Amygdala (tissue), 56 donors: ENCODE results near the gene IRF9.
A peak's percentile ranks its signal among the peaks of the same experiment; 100 is the strongest.
"Not testable (repeated sequence)": the region's sequence is repeated elsewhere in the genome, so short reads cannot be mapped to it uniquely, and the experiment has no call there.

Experiments
- DNase-seq, 56 donors: peaks; one replicate each; lab custom pipeline; 2025; lab: John Stamatoyannopoulos, UW

Gene IRF9

DNA sequence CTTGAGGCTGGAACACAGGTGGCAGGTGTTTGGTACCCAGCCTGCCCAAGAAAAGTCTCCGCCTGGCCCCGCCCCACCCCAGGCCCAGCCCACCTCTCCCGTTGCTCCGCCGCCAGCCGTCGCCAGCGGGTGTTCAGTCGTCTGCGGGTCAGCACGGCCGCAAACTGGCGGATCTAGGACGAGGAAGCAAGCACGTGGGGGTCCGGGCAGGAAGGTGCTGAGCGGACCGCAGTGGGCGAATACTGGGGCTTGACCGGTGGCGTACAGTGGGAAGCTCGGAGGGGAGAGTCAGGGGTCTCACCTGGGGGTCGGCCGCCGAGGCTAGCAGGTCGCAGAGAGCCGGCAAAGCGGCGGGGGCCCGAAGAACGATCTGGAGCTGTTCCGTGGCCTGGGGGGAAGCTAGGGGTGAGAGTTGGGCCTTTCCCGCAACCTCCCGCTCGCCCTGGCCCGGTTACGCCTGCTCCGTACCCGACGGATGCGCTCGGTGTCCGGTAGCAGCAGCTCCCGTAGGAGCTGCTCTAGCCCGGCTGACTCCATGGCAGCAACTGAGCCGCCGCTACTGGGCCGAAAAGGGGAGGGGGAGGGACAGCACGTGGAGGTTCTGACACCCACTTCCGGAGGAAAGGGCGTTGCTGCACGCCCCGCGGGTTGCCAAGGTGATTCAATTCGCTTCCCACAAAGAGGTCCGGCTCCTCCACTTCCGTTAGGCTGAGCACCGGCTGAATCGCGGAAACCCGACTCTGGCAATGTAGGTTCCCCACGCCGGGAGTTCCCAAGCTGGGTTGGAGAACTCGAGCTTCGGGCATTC lies 27.4 kb downstream of the IRF9 start, which contains the start of gene IPO4:
Gene IPO4 (minus strand): TSS at position 566 of the 808 bp plus-strand sequence. CDS start 29 bp downstream, at position 537.
- peak; percentile 68 to 97 (median 93) for DNase-seq

GRCh38 chr14:24189059-24189375 lies 28.0 kb downstream of the IRF9 start:
- DNase-seq: no peak

GRCh38 chr14:24189460-24189859 lies 28.4 kb downstream of the IRF9 start:
- no peak for DNase-seq

- DNase-seq: no peak
Observed at GRCh38 chr14:24190416-24190815, 29.4 kb downstream of the IRF9 start.

- no peak for DNase-seq
Observed at GRCh38 chr14:24192933-24193332, 31.9 kb downstream of the IRF9 start.

- DNase-seq: no peak
Observed at GRCh38 chr14:24194186-24194872, 33.3 kb downstream of the IRF9 start.

DNA sequence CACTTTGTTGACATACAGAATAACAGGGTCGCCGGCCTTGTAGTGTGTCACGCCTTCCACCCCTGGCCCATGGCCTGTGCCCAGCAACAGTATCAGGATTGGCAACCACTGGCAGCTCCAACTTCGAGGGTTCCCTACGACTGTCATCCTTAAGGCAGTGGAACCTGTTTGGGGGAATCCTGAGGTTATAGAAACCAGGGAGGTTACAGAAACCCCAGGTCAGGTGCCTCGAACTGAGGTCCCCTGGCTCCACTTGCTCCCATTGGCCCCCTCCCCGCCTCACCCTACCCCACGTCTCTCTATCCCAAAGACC lies 33.8 kb downstream of the IRF9 start:
- no peak for DNase-seq

DNA sequence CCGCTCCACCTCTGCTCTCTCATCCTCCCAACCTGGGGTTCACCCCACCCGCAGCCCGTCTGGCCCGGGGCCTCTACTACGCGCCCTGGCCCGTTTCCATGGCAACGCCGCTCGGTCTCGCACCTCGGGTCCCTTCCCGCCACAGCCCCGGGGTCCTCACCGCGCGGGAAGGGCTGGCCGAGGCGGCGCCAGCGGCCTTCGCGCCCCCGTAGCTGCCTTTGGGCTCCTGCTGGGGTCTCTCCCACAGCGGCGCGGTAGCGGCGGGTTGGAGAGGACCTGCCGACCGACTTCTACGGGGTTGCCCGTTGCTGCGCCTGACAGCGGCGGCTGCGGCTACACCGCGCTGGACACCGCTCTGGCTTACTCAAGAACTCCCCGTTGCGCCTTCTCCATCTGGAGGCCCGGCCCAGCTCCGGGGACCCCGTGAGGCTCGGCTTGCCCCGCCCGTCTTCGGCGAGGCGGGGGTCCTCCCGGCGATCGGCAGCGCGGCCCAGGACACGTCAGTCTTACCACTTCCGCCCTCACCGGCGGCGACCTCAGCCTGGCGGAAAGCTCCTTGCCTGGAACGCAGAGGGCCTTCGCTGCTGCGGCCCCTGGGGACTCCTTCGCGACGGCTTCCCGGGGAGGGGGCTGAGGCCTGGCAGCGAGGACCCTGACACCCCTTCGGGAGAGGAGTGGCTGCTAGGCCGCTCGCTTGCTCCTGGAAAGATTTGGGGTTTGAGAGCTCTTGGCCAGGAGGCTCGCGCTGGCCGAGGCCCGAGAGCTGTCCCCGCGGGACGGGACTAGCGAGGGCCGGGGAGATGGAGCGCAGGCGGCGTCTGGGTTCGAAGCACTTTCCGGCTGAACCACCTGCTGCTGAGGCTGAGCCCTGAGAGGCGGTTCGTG lies 34.4 kb downstream of the IRF9 start, which contains the start of gene TM9SF1:
Gene TM9SF1 (minus strand): TSS at position 256 of the 885 bp plus-strand sequence. CDS start 422 bp downstream, outside the sequence.
- peak; percentile 17 to 88 (median 74) for DNase-seq

GRCh38 chr14:24196071-24197055 lies 35.3 kb downstream of the IRF9 start:
- DNase-seq: peak in 1 of 56 donors; percentile 37

DNA sequence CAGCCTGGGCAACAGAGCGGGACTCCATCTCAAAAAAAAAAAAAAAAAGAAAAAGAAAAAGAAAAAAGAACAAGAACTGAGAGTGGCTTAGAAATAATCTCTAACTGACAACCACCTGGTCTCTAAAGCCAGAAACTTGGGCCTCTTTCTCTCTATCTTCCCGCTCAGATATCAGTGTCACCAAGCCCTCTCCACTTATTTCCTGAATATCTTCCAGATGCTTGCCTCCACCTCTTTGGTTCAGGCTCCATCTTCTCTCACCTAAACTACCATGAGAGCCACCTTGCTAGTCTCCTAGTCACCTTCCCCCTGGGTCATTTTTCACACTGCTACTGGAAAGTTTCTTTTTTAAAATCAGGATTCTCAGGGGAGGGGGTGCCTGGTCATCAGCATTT lies 36.0 kb downstream of the IRF9 start:
- no peak for DNase-seq

- no peak for DNase-seq
Observed at GRCh38 chr14:24198814-24199524, 37.9 kb downstream of the IRF9 start.

DNA sequence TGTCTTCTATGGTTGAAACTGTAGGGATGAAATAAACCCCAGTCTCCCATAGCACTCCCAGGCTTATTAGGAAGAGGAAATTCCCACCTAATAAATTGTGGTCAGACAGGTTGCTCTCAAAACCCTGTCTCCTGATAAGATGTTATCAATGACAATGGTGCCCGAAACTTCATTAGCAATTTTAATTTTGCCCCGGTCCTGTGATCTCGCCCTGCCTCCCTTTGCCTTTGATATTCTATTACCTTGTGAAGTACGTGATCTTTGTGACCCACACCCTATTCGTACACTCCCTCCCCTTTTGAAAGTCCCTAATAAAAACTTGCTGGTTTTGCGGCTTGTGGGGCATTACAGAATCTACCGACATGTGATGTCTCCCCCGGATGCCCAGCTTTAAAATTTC lies 41.5 kb downstream of the IRF9 start:
- not testable (repeated sequence) for DNase-seq

GRCh38 chr14:24203249-24203886 lies 42.3 kb downstream of the IRF9 start:
- not testable (repeated sequence) for DNase-seq

- DNase-seq: no peak
Observed at GRCh38 chr14:24204163-24205146, 43.4 kb downstream of the IRF9 start.

- DNase-seq: no peak
Observed at GRCh38 chr14:24206260-24207103, 45.4 kb downstream of the IRF9 start.

DNA sequence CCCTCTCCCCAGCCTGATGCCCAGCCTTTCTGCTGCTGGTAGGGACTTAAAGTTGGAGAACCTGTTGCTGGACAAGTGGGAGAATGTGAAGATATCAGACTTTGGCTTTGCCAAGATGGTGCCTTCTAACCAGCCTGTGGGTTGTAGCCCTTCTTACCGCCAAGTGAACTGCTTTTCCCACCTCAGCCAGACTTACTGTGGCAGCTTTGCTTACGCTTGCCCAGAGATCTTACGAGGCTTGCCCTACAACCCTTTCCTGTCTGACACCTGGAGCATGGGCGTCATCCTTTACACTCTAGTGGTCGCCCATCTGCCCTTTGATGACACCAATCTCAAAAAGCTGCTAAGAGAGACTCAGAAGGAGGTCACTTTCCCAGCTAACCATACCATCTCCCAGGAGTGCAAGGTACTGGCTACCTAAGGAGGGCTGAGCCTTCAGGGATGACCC lies 46.1 kb downstream of the IRF9 start:
- no peak for DNase-seq
